ENCODE measurements around the gene TARM1.

The TARM1 gene

GRCh38 chr19:54081032-54081431 is at the start of gene TARM1:
TARM1 (minus strand) TSS chr19:54081365; CDS start chr19:54081340, 25 bp downstream.
- in situ Hi-C loops (cut with HindIII; ENCODE audit: low pct_ligation_motif_present, low pct_unique_long_range_greater_than_20kb, low sequenced_read_pairs): no loop called here
- no peak for DNase-seq

GRCh38 chr19:54129617-54129996 is 48.4 kb upstream of the TARM1 start:
- in situ Hi-C loops (cut with HindIII; ENCODE audit: low pct_ligation_motif_present, low pct_unique_long_range_greater_than_20kb, low sequenced_read_pairs): no loop called here
- no peak for DNase-seq

- DNase-seq: no peak
- in situ Hi-C loops (cut with HindIII; ENCODE audit: low pct_ligation_motif_present, low pct_unique_long_range_greater_than_20kb, low sequenced_read_pairs): no loop called here
Measured at GRCh38 chr19:54128796-54129616, 47.8 kb upstream of the TARM1 start.

GRCh38 chr19:54128441-54128725 is 47.2 kb upstream of the TARM1 start:
- in situ Hi-C loops (cut with HindIII; ENCODE audit: low pct_ligation_motif_present, low pct_unique_long_range_greater_than_20kb, low sequenced_read_pairs): no loop called here
- DNase-seq: no peak

GRCh38 chr19:54127688-54128440 is 46.7 kb upstream of the TARM1 start:
- no peak for DNase-seq
- in situ Hi-C loops (cut with HindIII; ENCODE audit: low pct_ligation_motif_present, low pct_unique_long_range_greater_than_20kb, low sequenced_read_pairs): no loop called here

- DNase-seq: no peak
- in situ Hi-C loops (cut with HindIII; ENCODE audit: low pct_ligation_motif_present, low pct_unique_long_range_greater_than_20kb, low sequenced_read_pairs): no loop called here
Measured at GRCh38 chr19:54125713-54126112, 44.5 kb upstream of the TARM1 start.

GRCh38 chr19:54124393-54124792 is 43.2 kb upstream of the TARM1 start:
- in situ Hi-C loops (cut with HindIII; ENCODE audit: low pct_ligation_motif_present, low pct_unique_long_range_greater_than_20kb, low sequenced_read_pairs): no loop called here
- DNase-seq: no peak

- DNase-seq: no peak
- in situ Hi-C loops (cut with HindIII; ENCODE audit: low pct_ligation_motif_present, low pct_unique_long_range_greater_than_20kb, low sequenced_read_pairs): no loop called here
Measured at GRCh38 chr19:54123682-54124081, 42.5 kb upstream of the TARM1 start.

- no peak for DNase-seq
- in situ Hi-C loops (cut with HindIII; ENCODE audit: low pct_ligation_motif_present, low pct_unique_long_range_greater_than_20kb, low sequenced_read_pairs): no loop called here
Measured at GRCh38 chr19:54121259-54121658, 40.1 kb upstream of the TARM1 start.

GRCh38 chr19:54115109-54116063 is 34.2 kb upstream of the TARM1 start, which contains the start of the genes PRPF31 and TFPT:
PRPF31 (plus strand) TSS chr19:54115754; CDS start chr19:54118279, 2,525 bp downstream.
TFPT (minus strand) TSS chr19:54115657; CDS start chr19:54115269, 388 bp downstream.
- DNase-seq: peak; percentile 96
- in situ Hi-C loops (cut with HindIII; ENCODE audit: low pct_ligation_motif_present, low pct_unique_long_range_greater_than_20kb, low sequenced_read_pairs): no loop called here

GRCh38 chr19:54114340-54115108 is 33.4 kb upstream of the TARM1 start:
- peak; percentile 14 for DNase-seq

GRCh38 chr19:54109651-54110050 is 28.5 kb upstream of the TARM1 start:
- no peak for DNase-seq
- in situ Hi-C loops (cut with HindIII; ENCODE audit: low pct_ligation_motif_present, low pct_unique_long_range_greater_than_20kb, low sequenced_read_pairs): no loop called here

More at GRCh38 chr19:54114340-54115108, 33.4 kb upstream of the TARM1 start:
- in situ Hi-C loops (cut with HindIII; ENCODE audit: low pct_ligation_motif_present, low pct_unique_long_range_greater_than_20kb, low sequenced_read_pairs): no loop called here

- no peak for DNase-seq
- in situ Hi-C loops (cut with HindIII; ENCODE audit: low pct_ligation_motif_present, low pct_unique_long_range_greater_than_20kb, low sequenced_read_pairs): no loop called here
Measured at GRCh38 chr19:54108496-54108895, 27.3 kb upstream of the TARM1 start.

- in situ Hi-C loops (cut with HindIII; ENCODE audit: low pct_ligation_motif_present, low pct_unique_long_range_greater_than_20kb, low sequenced_read_pairs): no loop called here
- no peak for DNase-seq
Measured at GRCh38 chr19:54107876-54108490, 26.8 kb upstream of the TARM1 start.

GRCh38 chr19:54106716-54107115 is 25.6 kb upstream of the TARM1 start:
- no peak for DNase-seq
- in situ Hi-C loops (cut with HindIII; ENCODE audit: low pct_ligation_motif_present, low pct_unique_long_range_greater_than_20kb, low sequenced_read_pairs): no loop called here

GRCh38 chr19:54105796-54106195 is 24.6 kb upstream of the TARM1 start:
- DNase-seq: no peak
- in situ Hi-C loops (cut with HindIII; ENCODE audit: low pct_ligation_motif_present, low pct_unique_long_range_greater_than_20kb, low sequenced_read_pairs): no loop called here

- no peak for DNase-seq
- in situ Hi-C loops (cut with HindIII; ENCODE audit: low pct_ligation_motif_present, low pct_unique_long_range_greater_than_20kb, low sequenced_read_pairs): no loop called here
Measured at GRCh38 chr19:54104998-54105715, 24.0 kb upstream of the TARM1 start.
